IPS DF 6.9 (cell line): ENCODE measurements around the gene TSPAN5.
"Not testable (repeated sequence)": the region's sequence is repeated elsewhere in the genome, so short reads cannot be mapped to it uniquely, and the experiment has no call there.

ENCODE experiments used
- DNase-seq: peaks from one replicate; pipeline ENCODE4 v3.0.0-alpha.2; 2013; ENCODE audit warnings: low read depth, low spot score
- H3K27ac ChIP-seq: one replicate; pipeline ENCODE4 v1.5.1; 2013; ENCODE audit warnings: low read length, control low read depth
- H3K27me3 ChIP-seq: 2 replicates; pipeline ENCODE4 v1.6.1; 2013; ENCODE audit warnings: mild to moderate bottlenecking, low read length; ENCODE audit not compliant: control insufficient read depth, insufficient read depth
- H3K36me3 ChIP-seq: 2 replicates; pipeline ENCODE4 v1.6.1; 2013; ENCODE audit warnings: low read length; ENCODE audit not compliant: control insufficient read depth, insufficient read depth
- H3K4me1 ChIP-seq: 2 replicates; pipeline ENCODE4 v1.6.1; 2013; ENCODE audit warnings: low read length; ENCODE audit not compliant: control insufficient read depth, insufficient read depth
- H3K4me3 ChIP-seq: 2 replicates; pipeline ENCODE4 v1.5.1; 2013; ENCODE audit warnings: mild to moderate bottlenecking, low read length
- H3K9me3 ChIP-seq: 2 replicates; pipeline ENCODE4 v1.6.1; 2013; ENCODE audit warnings: low read length, inconsistent platforms; ENCODE audit not compliant: control insufficient read depth, insufficient read depth
- WGBS: extraction: QIAGEN DNeasy Blood & Tissue Kit; methylation state at CpG from one replicate; pipeline ENCODE4 v1.1.7; 2013; ENCODE audit warnings: mixed read lengths, missing lambda C conversion rate; ENCODE audit not compliant: insufficient read length, insufficient coverage; 5-methylcytosine and 5-hydroxymethylcytosine counted together

TSPAN5 gene

DNA sequence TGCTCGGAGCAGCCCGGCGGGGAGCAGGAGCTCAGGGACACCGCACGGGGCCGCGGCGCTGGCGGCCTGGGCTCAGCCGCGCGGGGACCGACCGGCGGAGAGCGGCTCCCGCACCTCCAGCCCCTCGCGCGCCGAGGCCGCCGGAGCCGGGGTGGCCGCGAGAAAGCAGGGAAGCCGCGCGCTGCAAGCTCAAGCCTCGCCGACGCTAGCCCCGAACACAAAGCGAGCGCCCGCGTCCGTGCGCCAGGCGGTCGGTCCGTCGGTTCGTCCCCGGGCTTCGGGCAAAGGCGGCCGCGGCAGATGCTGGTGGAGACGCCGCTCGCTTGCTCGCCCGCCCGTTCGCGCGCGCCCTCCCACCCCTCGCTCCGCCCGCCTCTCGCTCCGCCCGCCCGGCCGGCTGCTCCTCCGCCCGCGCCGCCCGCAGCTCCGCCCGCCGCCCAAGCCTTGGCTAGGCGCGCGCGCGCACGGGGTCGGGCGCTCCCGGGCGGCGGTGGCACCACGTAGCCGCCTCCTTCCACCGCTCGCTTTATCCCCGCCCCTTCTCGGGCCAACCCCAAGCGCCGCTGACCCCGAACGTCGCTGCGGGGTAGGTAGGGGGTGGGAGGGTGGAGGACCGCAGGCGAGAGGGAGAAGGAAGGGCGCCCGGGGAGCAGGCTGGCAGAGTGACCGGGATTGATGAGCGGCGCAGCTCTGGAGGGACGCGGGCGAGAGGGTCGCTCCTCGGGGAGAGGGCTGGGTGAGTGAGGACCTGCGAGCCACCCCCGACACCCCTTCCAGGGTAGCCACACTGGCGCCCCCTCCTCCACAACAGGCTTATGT lies at the start of gene TSPAN5:
TSPAN5 (minus strand) TSS at position 325 of the 819 bp plus-strand sequence.
- Histone ChIP-seq H3K4me3 (peak within 1 kb of the TSS; percentile 63), H3K27ac (no peak within 1 kb of the TSS), H3K36me3 (no peaks in the 10 kb centered on the region), H3K4me1 (peaks cover 4% of the 10 kb centered on the region; the same call in 1 of the 2 replicates), H3K27me3 (0 out of 2 replicates have a peak, but pooled peaks cover 2% of the 10 kb centered on the region), H3K9me3 (no peaks in the 10 kb centered on the region)
- WGBS, result no CpG with 5 or more reads among the region's 113 CpGs
- DNase-seq, result no peak

DNA sequence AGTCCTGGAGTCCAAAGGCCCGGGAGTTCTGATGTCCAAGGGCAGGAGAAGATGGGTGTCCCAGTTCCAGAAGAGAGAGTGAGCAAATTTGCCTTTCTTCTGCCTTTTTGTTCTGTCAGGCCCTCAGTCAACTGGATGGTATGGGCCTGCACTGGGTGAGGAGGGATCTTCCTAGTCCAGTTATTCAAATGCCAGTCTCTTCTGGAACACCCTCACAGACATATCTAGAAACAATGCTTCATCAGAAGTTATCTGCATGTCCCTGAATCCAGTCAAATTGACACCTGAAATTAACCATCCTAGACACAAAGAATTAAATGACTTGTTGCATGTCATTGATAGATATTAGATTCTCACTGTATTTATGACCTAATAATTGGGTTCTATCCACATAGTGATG lies 48.5 kb upstream of the TSPAN5 start:
- no CpG with 5 or more reads among the region's 1 CpG for WGBS
- H3K9me3 ChIP-seq, result peaks cover 1% of the 10 kb centered on the region; the same call in 1 of the 2 replicates
- H3K27ac ChIP-seq, result no peak overlapping the region
- no peaks in the 10 kb centered on the region for H3K4me1 ChIP-seq
- no peak overlapping the region for H3K4me3 ChIP-seq
- no peaks in the 10 kb centered on the region for H3K36me3 ChIP-seq
- DNase-seq, result no peak
- H3K27me3 ChIP-seq, result no peaks in the 10 kb centered on the region

DNA sequence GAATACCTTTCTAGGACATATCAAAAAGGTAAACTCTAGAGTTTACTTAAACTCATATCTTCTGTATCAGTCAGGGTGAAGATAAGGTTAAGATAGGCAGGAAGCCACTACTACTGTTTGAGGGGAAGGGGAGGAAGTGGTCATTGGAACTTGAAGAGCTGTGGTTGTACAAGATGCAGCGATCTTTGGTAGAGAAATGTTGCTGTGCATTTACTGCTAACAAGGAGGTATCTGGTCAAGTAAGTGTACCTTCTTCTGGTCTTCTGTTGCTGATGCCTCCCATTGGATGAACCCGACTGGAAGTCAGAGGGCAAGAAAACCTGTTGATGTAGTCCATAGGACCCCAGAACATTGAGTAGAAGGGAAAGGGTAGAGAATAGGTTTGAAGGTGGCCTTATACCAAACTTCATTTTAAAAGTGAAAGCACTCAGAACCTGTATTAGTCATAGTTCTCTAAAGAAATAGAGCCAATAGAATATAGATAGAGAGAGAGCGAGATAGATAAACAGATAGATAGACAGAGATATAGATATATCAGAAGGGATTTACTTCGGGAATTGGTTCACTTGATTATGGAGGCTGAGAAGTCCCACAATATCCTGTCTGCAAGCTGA lies 47.9 kb upstream of the TSPAN5 start:
- no CpG with 5 or more reads among the region's 4 CpGs for WGBS
- DNase-seq, result no peak

DNA sequence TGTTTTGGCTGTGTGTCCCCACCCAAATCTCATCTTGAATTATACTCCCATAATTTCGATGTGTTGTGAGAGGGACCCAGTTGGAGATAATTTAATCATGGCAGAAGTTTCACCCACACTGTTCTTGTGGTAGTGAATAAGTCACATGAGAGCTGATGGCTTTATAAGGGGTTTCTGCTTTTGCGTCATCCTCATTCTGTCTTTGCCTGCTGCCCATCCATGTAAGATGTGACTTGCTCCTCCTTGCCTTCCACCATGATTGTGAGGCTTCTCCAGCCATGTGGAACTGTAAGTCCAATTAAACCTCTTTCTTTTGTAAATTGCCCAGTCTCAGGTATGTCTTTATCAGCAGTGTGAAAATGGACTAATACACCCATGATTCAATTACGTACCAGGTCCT lies 47.2 kb upstream of the TSPAN5 start:
- WGBS, result no CpG with 5 or more reads among the region's 3 CpGs
- not testable (repeated sequence) for DNase-seq, H3K4me3 ChIP-seq, H3K27me3 ChIP-seq, H3K27ac ChIP-seq, H3K4me1 ChIP-seq, H3K9me3 ChIP-seq, H3K36me3 ChIP-seq

More for the DNA sequence above, 47.9 kb upstream of the TSPAN5 start:
- Histone ChIP-seq H3K36me3 (no peaks in the 10 kb centered on the region), H3K4me3 (no peak overlapping the region), H3K9me3 (peaks cover 1% of the 10 kb centered on the region; the same call in 1 of the 2 replicates), H3K27me3 (no peaks in the 10 kb centered on the region), H3K4me1 (no peaks in the 10 kb centered on the region), H3K27ac (no peak overlapping the region)

DNA sequence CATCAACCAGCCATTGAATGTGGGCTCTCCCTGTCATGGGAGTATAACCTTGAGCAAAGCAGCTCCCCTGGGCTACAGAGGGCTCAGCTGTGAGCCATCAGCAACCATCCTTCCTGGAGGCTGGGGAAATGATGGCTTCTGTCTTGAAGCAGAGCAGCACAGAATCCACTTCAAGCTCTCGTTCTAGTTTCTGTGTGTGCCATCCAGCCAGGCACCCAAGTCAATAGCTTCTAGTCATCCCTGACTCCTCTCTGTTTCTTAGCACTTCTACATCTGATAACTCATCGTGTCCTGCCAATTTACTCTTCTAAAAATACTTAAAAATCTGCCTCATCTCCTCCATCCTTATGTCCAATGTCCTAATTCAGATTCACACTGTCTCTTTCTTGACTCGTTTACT lies 42.2 kb upstream of the TSPAN5 start:
- DNase-seq, result no peak
- no CpG with 5 or more reads among the region's 3 CpGs for WGBS
- no peak overlapping the region for H3K27ac ChIP-seq
- no peaks in the 10 kb centered on the region for H3K27me3 ChIP-seq
- H3K4me1 ChIP-seq, result no peaks in the 10 kb centered on the region
- no peak overlapping the region for H3K4me3 ChIP-seq
- peaks cover 1% of the 10 kb centered on the region; the same call in 1 of the 2 replicates for H3K9me3 ChIP-seq
- no peaks in the 10 kb centered on the region for H3K36me3 ChIP-seq

DNA sequence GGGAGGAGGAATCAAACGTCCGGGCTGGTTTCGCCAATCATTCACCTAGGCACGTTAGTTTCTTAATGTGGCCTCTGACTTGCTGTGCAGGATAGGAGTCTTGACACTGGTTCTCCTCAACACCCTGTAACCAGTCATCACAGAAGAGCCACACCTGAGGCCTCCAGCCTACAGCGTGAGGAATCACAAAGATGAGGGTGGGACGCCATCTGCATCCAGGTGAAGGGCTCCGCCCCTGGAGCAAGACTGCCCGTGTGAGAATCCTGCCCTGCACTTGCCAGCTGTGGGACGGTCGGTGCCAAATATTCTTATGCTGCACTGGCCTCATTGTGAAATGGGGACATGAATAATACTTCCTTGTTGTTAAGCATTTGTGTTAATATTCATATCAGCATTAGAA lies 35.7 kb upstream of the TSPAN5 start:
- no peaks in the 10 kb centered on the region for H3K27me3 ChIP-seq
- no CpG with 5 or more reads among the region's 10 CpGs for WGBS
- no peaks in the 10 kb centered on the region for H3K9me3 ChIP-seq
- DNase-seq, result no peak
- no peaks in the 10 kb centered on the region for H3K36me3 ChIP-seq
- no peak overlapping the region for H3K27ac ChIP-seq
- no peak overlapping the region for H3K4me3 ChIP-seq
- H3K4me1 ChIP-seq, result no peaks in the 10 kb centered on the region

DNA sequence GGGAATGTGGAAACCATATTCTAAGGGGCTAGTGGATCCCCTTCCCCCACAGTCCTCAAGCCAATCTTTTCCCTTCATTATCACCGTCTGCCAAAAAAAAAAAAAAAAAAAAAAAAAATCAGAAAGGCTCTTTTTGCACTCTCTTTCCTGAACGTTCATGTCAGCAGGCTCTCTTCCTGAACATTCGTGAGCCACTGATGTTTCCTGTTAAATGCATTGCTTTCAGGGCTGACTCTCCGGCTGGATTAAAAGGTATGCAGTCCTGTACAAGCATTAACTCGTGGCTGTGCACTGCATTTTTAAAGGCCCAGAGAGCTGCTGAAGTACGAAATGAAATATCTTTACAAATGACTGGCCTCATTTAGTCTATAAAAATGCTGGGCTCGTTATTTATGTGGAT lies 34.0 kb upstream of the TSPAN5 start:
- no peaks in the 10 kb centered on the region for H3K4me1 ChIP-seq
- no peaks in the 10 kb centered on the region for H3K36me3 ChIP-seq
- no peak overlapping the region for H3K27ac ChIP-seq
- no peak for DNase-seq
- H3K4me3 ChIP-seq, result no peak overlapping the region
- H3K9me3 ChIP-seq, result no peaks in the 10 kb centered on the region
- no peaks in the 10 kb centered on the region for H3K27me3 ChIP-seq
- no CpG with 5 or more reads among the region's 7 CpGs for WGBS

DNA sequence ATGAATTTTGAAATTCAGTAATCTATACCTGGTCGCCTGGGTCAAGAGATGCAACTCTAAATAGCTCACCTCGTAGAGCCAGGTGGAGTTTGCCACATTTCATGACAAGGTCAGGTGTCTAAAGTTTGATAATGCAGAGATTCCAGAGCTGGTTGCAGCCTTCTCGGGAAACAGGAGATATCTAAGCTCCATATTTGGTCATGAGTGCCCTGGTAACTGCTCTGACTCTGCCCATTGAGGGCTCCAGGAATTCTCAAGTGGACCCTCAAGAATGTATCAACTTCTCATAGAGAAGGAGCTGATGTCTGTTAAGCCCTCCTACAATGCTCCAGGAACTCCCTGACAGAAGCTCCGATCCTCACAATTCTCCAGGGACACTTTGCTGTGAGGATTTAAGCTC lies 33.2 kb upstream of the TSPAN5 start:
- no CpG with 5 or more reads among the region's 4 CpGs for WGBS
- no peak for DNase-seq
- H3K9me3 ChIP-seq, result no peaks in the 10 kb centered on the region
- no peak overlapping the region for H3K4me3 ChIP-seq
- no peaks in the 10 kb centered on the region for H3K27me3 ChIP-seq
- no peaks in the 10 kb centered on the region for H3K36me3 ChIP-seq
- no peaks in the 10 kb centered on the region for H3K4me1 ChIP-seq
- no peak overlapping the region for H3K27ac ChIP-seq

DNA sequence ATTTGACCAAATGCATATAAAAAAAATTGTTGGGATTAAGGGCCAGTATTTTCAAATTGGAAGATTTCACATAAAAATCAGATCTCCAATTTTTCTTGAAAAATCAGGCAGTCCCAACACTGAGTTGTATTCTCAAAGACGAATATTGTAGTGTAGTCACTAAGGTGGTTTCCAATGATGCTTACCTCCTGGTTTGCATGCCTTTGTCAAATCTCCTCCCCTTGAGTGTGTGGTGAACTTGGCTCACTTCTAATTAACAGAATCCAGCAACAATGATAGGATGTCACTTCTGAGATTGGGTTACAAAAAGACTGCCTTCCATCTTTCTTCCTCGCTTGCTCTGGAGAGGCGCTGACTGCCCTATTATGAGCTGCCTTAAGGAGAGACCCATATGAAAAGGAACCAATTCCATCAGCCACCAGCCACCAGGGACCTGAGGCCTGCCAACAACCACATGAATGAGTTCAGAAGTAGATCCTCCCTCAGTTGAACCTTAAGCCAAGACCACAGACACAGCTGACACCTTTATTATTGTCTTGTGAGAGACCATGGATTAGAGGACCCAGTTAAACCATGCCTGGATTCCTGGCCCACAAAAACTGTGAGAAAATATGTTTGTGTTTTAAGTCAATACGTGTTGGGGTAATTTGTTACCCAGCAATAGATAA lies 31.2 kb upstream of the TSPAN5 start:
- WGBS, result no CpG with 5 or more reads among the region's 4 CpGs
- Histone ChIP-seq H3K9me3 (no peaks in the 10 kb centered on the region), H3K27ac (no peak overlapping the region), H3K4me1 (no peaks in the 10 kb centered on the region), H3K36me3 (no peaks in the 10 kb centered on the region), H3K27me3 (no peaks in the 10 kb centered on the region), H3K4me3 (no peak overlapping the region)
- no peak for DNase-seq

DNA sequence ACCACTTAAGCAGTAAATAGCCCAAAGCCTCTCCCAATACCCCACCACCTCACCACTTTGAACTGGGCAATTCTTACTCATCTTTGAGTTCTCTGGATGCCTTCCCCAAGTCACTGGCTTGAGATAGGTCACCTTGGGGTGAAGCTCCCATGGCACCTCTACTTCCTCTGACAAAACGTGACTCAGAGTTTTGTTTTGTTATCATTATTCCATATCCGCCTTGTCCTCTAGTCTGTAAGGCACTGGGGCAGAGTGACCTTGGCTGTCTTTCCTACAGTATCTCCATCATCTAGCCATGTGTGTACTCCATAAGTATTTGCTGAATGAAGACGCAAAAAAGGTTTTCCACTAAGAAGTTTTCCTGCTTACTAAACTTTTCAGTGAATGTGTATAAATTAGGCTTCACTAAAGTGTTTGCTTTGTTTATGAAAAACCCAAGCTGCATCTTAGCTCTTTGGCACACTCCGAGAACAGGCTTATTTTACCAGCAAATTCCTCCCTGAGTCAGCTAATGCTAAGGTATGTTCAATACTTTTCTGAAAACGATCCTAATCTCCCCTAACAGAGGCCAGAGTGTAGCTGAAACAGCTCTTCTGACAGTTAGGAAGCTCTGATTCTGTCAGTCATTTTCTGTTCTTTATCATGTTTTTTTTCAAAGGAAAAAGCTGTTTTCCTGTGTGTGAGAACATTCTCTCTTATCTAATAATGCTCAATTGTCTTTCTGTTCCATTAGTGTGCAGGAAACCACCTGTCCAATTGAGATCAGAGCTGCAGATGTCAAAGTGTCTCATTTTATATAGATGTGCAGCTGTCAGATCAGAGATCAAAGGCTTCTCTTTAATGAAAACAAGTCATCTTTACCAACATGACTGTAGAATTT lies 30.2 kb upstream of the TSPAN5 start:
- Histone ChIP-seq H3K36me3 (no peaks in the 10 kb centered on the region), H3K27ac (no peak overlapping the region), H3K4me1 (no peaks in the 10 kb centered on the region), H3K4me3 (no peak overlapping the region), H3K27me3 (no peaks in the 10 kb centered on the region), H3K9me3 (no peaks in the 10 kb centered on the region)
- WGBS, result no CpG with 5 or more reads among the region's 5 CpGs
- no peak for DNase-seq
